Transverse colon (tissue), 4 donors: ENCODE results near the gene GRAMD1B. TPM values are rescaled to one million over a fixed set of nuclear protein-coding genes. Genes with fewer than 3 reads are reported as not detected.
"Not testable (repeated sequence)": the region's sequence is repeated elsewhere in the genome, so short reads cannot be mapped to it uniquely, and the experiment has no call there.

Source experiments
- DNase-seq: peaks from one replicate; pipeline ENCODE4 v3.0.0-alpha.2; 2019
- H3K27ac ChIP-seq, 4 donors: fragments of 200-600 bp; sonication (generic); 2 replicates each; pipeline ENCODE4 v1.5.1; 2016 to 2018; ENCODE audit warnings: inconsistent platforms in 4 of 4
- H3K27me3 ChIP-seq: fragments of 200-600 bp; sonication (generic); 2 replicates; pipeline ENCODE4 v1.5.1; 2017; ENCODE audit warnings: inconsistent platforms
- H3K36me3 ChIP-seq, 4 donors: fragments of 200-600 bp; sonication (generic); 2 replicates each; pipeline ENCODE4 v1.5.1; 2017 to 2019; ENCODE audit warnings: inconsistent platforms in 4 of 4
- H3K4me1 ChIP-seq, 4 donors: fragments of 200-600 bp; sonication (generic); 2 replicates each; pipeline ENCODE4 v1.5.1; 2017 to 2020; ENCODE audit warnings: inconsistent platforms in 4 of 4
- H3K4me3 ChIP-seq, 4 donors: fragments of 200-600 bp; sonication (generic); 1 replicate in 1 of 4; 2 replicates in 3 of 4; pipeline versions ENCODE4 v1.5.1 to v1.6.1; 2017 to 2019; ENCODE audit warnings: inconsistent platforms in 4 of 4
- H3K9me3 ChIP-seq, 2 donors: fragments of 200-600 bp; sonication (generic); 2 replicates each; pipeline ENCODE4 v1.5.1; 2017 to 2019; ENCODE audit warnings: inconsistent platforms in 2 of 2
- EP300 ChIP-seq: sonication (generic); formaldehyde crosslinking; IDR thresholded peaks from one replicate; pipeline ENCODE4 v1.6.1; 2017; ENCODE audit warnings: antibody characterized with exemption, low read depth
- POLR2A ChIP-seq: fragments of 450-650 bp; IDR thresholded peaks from one replicate; pipeline ENCODE4 v1.6.1; 2016; ENCODE audit warnings: antibody characterized with exemption, mild to moderate bottlenecking, moderate library complexity
- POLR2AphosphoS5 ChIP-seq, 3 donors: sonication (generic); formaldehyde crosslinking; IDR thresholded peaks; one replicate each; pipeline ENCODE4 v1.6.1; 2016; ENCODE audit warnings: antibody characterized with exemption in 3 of 3
- WGBS, 2 donors: methylation state at CpG; one replicate each; pipeline ENCODE4 v1.1.5; 2018; ENCODE audit warnings: low coverage in 1 of 2; 5-methylcytosine and 5-hydroxymethylcytosine counted together
- in situ Hi-C, 4 donors: fragments of 200-750 bp; cut with MboI; loops; one replicate each; pipeline versions ENCODE4 v1.15.0 to v1.15.1; 2017; ENCODE audit warnings: low sequenced_read_pairs in 3 of 4, low pct_ligation_motif_present in 1 of 4, low pct_unique_long_range_greater_than_20kb in 1 of 4
- intact Hi-C: fragments of 100-400 bp; cut with DNase I; formaldehyde crosslinking; loops from one replicate; pipeline ENCODE4 v1.15.1; 2023; ENCODE audit warnings: low total_unique reads
- total RNA-seq, 4 donors: library from RNA; depleted of rRNA; stranded (reverse); fragments of >200 nt; gene quantifications; one replicate each; pipeline ENCODE4 v1.1.0, GENCODE V29; 2016
- TF ChIP-seq, protein P1 (sequence below), 5 experiments: fragments of 200-600 bp in 3 of 5; fragments of 450-650 bp in 2 of 5; sonication (generic) in 3 of 5; IDR thresholded peaks; 1 replicate in 2 of 5; 2 replicates in 3 of 5; pipeline ENCODE4 v1.5.1; 2016 to 2017; ENCODE audit warnings: antibody characterized with exemption in 5 of 5, inconsistent platforms in 3 of 5, mild to moderate bottlenecking in 2 of 5, moderate library complexity in 1 of 5

The GRAMD1B gene
- total RNA-seq, 4 donors from 2014 or later, result 4.3 to 58.4 (median 9.9) TPM

DNA sequence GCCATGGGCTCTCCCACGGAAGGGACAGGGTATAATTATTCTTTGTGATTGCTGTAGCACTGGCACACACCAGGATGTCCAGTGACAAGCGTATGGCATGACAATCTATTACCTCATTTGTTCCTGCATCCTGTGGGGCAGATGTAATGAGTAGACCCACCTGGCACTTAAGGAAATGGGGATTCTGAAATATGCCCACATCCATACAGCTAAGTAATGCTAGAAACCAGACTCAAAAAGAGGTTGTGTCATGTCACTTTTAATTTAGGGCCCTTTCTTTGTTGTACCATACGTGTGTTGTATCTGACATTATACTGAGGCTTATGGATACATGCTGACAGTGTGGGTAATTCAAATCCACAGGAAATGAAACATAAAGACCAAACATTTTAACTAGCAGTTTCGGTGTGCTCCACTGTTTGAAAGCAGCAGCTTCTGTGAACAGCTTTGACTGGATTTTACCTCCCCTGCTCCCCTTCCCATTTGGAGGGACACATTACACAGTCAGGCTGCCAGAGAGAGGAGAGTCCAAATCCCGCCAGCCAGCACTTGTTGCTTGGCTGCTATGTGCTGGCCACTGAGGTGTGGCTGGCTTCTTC lies 21.2 kb downstream of the GRAMD1B start:
- intact Hi-C loops, result no loop called here
- WGBS, 2 donors, result 73 to 75% methylated on average over 3 to 5 of the region's 5 CpGs
- in situ Hi-C loops, result no loop called here

DNA sequence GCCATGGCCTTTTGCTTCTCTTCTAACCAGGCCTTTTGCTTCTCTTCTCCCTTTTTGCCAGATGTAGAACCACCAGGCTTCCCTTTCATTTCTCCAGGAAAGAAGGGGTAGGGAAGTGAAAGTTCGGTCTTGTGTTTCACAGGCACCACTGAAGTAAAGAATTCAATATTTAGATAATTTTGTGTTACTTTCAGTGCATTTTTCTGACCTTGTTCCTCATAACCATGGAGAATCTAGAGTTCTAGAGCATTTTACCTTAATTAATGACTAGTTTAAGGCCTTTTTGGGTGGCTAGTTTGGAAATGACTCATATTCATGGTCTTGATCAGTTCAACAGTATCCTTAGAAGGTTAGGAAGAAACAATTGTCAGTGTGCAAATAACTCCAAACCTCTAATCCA lies 22.7 kb downstream of the GRAMD1B start:
- no peaks in the 10 kb centered on the region for H3K4me1 ChIP-seq
- no peaks in the 10 kb centered on the region for H3K9me3 ChIP-seq
- no peak overlapping the region for H3K4me3 ChIP-seq
- H3K27me3 ChIP-seq, result no peaks in the 10 kb centered on the region
- TF ChIP-seq, protein P1, sequence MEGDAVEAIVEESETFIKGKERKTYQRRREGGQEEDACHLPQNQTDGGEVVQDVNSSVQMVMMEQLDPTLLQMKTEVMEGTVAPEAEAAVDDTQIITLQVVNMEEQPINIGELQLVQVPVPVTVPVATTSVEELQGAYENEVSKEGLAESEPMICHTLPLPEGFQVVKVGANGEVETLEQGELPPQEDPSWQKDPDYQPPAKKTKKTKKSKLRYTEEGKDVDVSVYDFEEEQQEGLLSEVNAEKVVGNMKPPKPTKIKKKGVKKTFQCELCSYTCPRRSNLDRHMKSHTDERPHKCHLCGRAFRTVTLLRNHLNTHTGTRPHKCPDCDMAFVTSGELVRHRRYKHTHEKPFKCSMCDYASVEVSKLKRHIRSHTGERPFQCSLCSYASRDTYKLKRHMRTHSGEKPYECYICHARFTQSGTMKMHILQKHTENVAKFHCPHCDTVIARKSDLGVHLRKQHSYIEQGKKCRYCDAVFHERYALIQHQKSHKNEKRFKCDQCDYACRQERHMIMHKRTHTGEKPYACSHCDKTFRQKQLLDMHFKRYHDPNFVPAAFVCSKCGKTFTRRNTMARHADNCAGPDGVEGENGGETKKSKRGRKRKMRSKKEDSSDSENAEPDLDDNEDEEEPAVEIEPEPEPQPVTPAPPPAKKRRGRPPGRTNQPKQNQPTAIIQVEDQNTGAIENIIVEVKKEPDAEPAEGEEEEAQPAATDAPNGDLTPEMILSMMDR (IDR thresholded peaks at IDR 0.05), result no peak
- TF ChIP-seq EP300 (no peak), POLR2AphosphoS5 (IDR thresholded peaks at IDR 0.05) (no peak), POLR2A (no peak)
- intact Hi-C loops, result no loop called here
- WGBS, 2 donors, result 63 to 73% methylated on average over 1 of the region's 1 CpG
- DNase-seq, result no peak
- in situ Hi-C loops, result no loop called here
- H3K27ac ChIP-seq, result peak overlapping the region in 1 of 4 donors; percentile 11
- H3K36me3 ChIP-seq, result no peaks in the 10 kb centered on the region

More for the DNA sequence above, 21.2 kb downstream of the GRAMD1B start:
- no peak for DNase-seq
- no peak overlapping the region for H3K4me3 ChIP-seq
- no peak overlapping the region for H3K27ac ChIP-seq
- H3K4me1 ChIP-seq, result no peaks in the 10 kb centered on the region
- no peaks in the 10 kb centered on the region for H3K9me3 ChIP-seq
- H3K27me3 ChIP-seq, result no peaks in the 10 kb centered on the region
- no peaks in the 10 kb centered on the region for H3K36me3 ChIP-seq
- TF ChIP-seq POLR2AphosphoS5 (IDR thresholded peaks at IDR 0.05), result no peak
- TF ChIP-seq, protein P1 (IDR thresholded peaks at IDR 0.05), result no peak
- TF ChIP-seq EP300, result no peak
- TF ChIP-seq POLR2A, result no peak

DNA sequence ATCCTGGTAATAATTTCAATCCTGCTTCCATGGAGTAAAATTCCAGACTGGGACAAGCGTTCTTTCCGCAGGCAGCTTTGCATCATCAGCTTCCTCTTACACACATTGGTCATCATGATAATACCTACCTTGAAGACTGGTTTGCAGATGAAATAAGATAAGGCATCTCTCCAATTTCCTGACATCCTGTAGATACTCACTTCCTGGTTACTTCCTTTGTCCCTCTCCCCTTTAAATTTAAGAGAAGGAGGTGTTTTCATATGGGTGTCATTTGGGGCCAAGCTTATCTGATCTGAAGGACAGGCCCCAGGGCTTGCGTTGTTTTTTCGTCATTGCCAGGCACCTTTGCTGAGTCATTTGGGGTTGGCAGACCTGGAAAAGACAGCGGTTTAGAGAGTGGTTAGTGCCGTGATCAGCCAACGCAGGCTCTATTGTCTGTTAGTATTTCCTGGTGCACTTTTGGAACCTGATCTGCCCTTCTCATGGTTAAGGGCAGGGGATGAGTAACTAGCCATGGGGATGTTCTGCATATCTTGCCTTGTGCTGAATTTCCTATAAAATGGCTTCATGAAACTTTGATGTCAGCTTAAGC lies 24.1 kb downstream of the GRAMD1B start:
- Histone ChIP-seq H3K36me3 (no peaks in the 10 kb centered on the region), H3K27ac (peak overlapping the region in 1 of 4 donors; percentile 3), H3K4me1 (no peaks in the 10 kb centered on the region), H3K9me3 (no peaks in the 10 kb centered on the region), H3K4me3 (no peak overlapping the region), H3K27me3 (no peaks in the 10 kb centered on the region)
- 40 to 43% methylated on average over 1 to 7 of the region's 7 CpGs for WGBS, 2 donors
- intact Hi-C loops (no loop called here), in situ Hi-C loops (no loop called here)
- DNase-seq, result peak; percentile 24
- TF ChIP-seq POLR2AphosphoS5 (IDR thresholded peaks at IDR 0.05) (no peak), POLR2A (no peak), EP300 (no peak)
- TF ChIP-seq, protein P1 (IDR thresholded peaks at IDR 0.05), result no peak

DNA sequence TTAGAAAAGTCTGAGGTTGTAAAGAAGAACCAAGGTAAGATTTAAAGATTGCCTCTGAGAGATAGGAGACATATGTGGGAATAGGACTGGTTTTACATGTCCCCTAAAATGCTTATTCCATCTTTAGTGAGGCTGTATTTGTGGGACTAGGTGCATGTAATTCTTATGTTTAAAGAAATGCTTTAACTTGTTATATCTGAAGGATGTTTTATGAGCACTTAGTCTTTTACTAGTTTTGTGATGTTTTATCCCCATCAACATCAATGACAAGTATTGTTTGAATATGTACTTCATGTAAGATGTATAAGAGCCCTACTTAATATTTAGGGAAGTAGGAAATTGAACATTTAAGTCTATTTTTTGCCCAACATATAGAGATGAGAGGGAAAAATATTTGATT lies 24.7 kb downstream of the GRAMD1B start:
- in situ Hi-C loops, result no loop called here
- H3K4me3 ChIP-seq, result no peak overlapping the region
- no peak for DNase-seq
- H3K36me3 ChIP-seq, result no peaks in the 10 kb centered on the region
- TF ChIP-seq POLR2A, result no peak
- TF ChIP-seq, protein P1 (IDR thresholded peaks at IDR 0.05), result no peak
- TF ChIP-seq EP300, result no peak
- TF ChIP-seq POLR2AphosphoS5 (IDR thresholded peaks at IDR 0.05), result no peak
- peak overlapping the region in 1 of 4 donors; percentile 3 for H3K27ac ChIP-seq
- no peaks in the 10 kb centered on the region for H3K9me3 ChIP-seq
- intact Hi-C loops, result no loop called here
- no peaks in the 10 kb centered on the region for H3K4me1 ChIP-seq
- no peaks in the 10 kb centered on the region for H3K27me3 ChIP-seq

DNA sequence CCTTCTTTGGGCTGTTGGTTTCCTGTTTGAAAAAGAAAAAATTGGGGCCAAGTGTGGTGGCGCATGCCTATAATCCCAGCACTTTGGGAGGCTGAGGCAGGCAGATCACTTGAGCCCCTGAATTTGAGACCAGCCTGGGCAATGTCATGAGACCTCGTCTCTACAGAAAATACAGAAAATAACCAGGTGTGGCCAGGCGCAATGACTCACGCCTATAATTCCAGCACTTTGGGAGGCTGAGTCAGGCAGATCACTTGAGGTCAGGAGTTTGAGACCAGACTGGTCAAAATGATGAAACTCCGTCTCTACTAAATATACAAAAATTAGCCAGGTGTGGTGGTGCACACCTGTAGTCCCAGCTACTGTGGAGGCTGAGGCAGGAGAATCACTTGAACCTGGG lies 26.4 kb downstream of the GRAMD1B start:
- intact Hi-C loops, H3K36me3 ChIP-seq, H3K9me3 ChIP-seq, H3K27me3 ChIP-seq, H3K4me3 ChIP-seq, H3K4me1 ChIP-seq, in situ Hi-C loops, DNase-seq: not testable (repeated sequence)
- WGBS, 2 donors, result 82% methylated on average over 5 of the region's 5 CpGs; no CpG with 5 or more reads in 1 of the 2 donors
- H3K27ac ChIP-seq, result peak overlapping the region in 1 of 4 donors; percentile 36
